Measurements from ENCODE around the gene TRIM67.

Gene TRIM67

GRCh38 chr1:231265379-231265778 is 103.5 kb downstream of the TRIM67 start:
- Histone ChIP-seq H3K4me1 (ENCODE audit: control insufficient read depth in 5 of 5, insufficient read depth in 5 of 5, low read length in 5 of 5) (no peaks in the 10 kb centered on the region), H3K4me3 (ENCODE audit: low read depth in 1 of 5, low read length in 5 of 5) (no peak overlapping the region), H3K27me3 (ENCODE audit: control insufficient read depth in 5 of 5, insufficient read depth in 4 of 5, low read length in 5 of 5) (no peaks in the 10 kb centered on the region), H3K9ac (ENCODE audit: low read length in 5 of 5) (no peak overlapping the region), H3K36me3 (ENCODE audit: control insufficient read depth in 5 of 5, insufficient read depth in 5 of 5, low read length in 5 of 5) (peaks cover 69 to 83% (median 81%) of the 10 kb centered on the region in 5 donors), H3K9me3 (ENCODE audit: control insufficient read depth in 5 of 5, low read length in 5 of 5) (no peaks in the 10 kb centered on the region), H3K27ac (ENCODE audit: low read depth, low read length) (no peak overlapping the region)

GRCh38 chr1:231266811-231267322 is 105.0 kb downstream of the TRIM67 start:
- Histone ChIP-seq H3K4me1 (ENCODE audit: control insufficient read depth in 5 of 5, insufficient read depth in 5 of 5, low read length in 5 of 5) (no peaks in the 10 kb centered on the region), H3K9ac (ENCODE audit: low read length in 5 of 5) (no peak overlapping the region), H3K27me3 (ENCODE audit: control insufficient read depth in 5 of 5, insufficient read depth in 4 of 5, low read length in 5 of 5) (no peaks in the 10 kb centered on the region), H3K36me3 (ENCODE audit: control insufficient read depth in 5 of 5, insufficient read depth in 5 of 5, low read length in 5 of 5) (peaks cover 58 to 81% (median 79%) of the 10 kb centered on the region in 5 donors), H3K9me3 (ENCODE audit: control insufficient read depth in 5 of 5, low read length in 5 of 5) (no peaks in the 10 kb centered on the region), H3K4me3 (ENCODE audit: low read depth in 1 of 5, low read length in 5 of 5) (no peak overlapping the region), H3K27ac (ENCODE audit: low read depth, low read length) (no peak overlapping the region)
